Measurements from ENCODE around the gene TBC1D10A.

Gene TBC1D10A

DNA sequence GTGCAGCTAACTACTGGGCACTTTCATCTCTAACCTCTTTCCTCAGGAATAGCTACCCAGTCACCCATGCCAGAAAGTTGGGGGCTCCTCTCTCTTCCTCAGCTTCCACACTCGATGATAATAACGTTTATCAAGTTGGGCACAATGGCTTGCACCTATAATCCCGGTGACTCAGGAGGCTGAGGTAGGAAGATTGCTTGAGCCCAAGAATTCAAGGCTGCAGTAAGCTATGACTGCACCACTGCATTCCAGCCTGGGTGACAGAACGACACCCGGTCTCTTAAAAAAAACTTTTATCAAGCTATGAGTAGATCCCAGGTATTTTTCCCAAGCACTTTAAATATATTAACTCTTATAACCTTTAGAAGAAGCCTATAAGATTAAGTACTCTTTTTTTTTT is 27.9 kb upstream of the TBC1D10A start:
- TF ChIP-seq CSDC2 (CRISPR knock-in tag; IDR thresholded peaks at IDR 0.05): no peak
- TF ChIP-seq GLIS3 (CRISPR knock-in tag; IDR thresholded peaks at IDR 0.05): no peak
- TF ChIP-seq PPARA (CRISPR knock-in tag; IDR thresholded peaks at IDR 0.05; ENCODE audit: borderline replicate concordance): no peak
- no peak for TF ChIP-seq ZNF565 (CRISPR knock-in tag; conservative IDR thresholded peaks at IDR 0.05; ENCODE audit: low read depth)
- TF ChIP-seq, protein P1, sequence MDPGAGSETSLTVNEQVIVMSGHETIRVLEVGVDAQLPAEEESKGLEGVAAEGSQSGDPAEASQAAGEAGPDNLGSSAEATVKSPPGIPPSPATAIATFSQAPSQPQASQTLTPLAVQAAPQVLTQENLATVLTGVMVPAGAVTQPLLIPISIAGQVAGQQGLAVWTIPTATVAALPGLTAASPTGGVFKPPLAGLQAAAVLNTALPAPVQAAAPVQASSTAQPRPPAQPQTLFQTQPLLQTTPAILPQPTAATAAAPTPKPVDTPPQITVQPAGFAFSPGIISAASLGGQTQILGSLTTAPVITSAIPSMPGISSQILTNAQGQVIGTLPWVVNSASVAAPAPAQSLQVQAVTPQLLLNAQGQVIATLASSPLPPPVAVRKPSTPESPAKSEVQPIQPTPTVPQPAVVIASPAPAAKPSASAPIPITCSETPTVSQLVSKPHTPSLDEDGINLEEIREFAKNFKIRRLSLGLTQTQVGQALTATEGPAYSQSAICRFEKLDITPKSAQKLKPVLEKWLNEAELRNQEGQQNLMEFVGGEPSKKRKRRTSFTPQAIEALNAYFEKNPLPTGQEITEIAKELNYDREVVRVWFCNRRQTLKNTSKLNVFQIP (CRISPR knock-in tag; IDR thresholded peaks at IDR 0.05; ENCODE audit: borderline replicate concordance, low read depth): no peak
- TF ChIP-seq ARNTL (CRISPR knock-in tag; IDR thresholded peaks at IDR 0.05; ENCODE audit: borderline replicate concordance, low read depth): no peak
- TF ChIP-seq ZNF8 (CRISPR knock-in tag; IDR thresholded peaks at IDR 0.05): no peak
- TF ChIP-seq ZC3H10 (CRISPR knock-in tag; IDR thresholded peaks at IDR 0.05): no peak
- TF ChIP-seq ISL1 (CRISPR knock-in tag; IDR thresholded peaks at IDR 0.05): no peak
- no peak for TF ChIP-seq ZNF70 (CRISPR knock-in tag; IDR thresholded peaks at IDR 0.05)
- no peak for TF ChIP-seq TCF4 (CRISPR knock-in tag; IDR thresholded peaks at IDR 0.05; ENCODE audit: borderline replicate concordance)
- TF ChIP-seq ZFP30 (CRISPR knock-in tag; IDR thresholded peaks at IDR 0.05): no peak
- no peak for TF ChIP-seq BACH2 (CRISPR knock-in tag; IDR thresholded peaks at IDR 0.05; ENCODE audit: borderline replicate concordance)
- no peak for TF ChIP-seq ESRRG (CRISPR knock-in tag; IDR thresholded peaks at IDR 0.05)
- ATAC-seq: no peak

DNA sequence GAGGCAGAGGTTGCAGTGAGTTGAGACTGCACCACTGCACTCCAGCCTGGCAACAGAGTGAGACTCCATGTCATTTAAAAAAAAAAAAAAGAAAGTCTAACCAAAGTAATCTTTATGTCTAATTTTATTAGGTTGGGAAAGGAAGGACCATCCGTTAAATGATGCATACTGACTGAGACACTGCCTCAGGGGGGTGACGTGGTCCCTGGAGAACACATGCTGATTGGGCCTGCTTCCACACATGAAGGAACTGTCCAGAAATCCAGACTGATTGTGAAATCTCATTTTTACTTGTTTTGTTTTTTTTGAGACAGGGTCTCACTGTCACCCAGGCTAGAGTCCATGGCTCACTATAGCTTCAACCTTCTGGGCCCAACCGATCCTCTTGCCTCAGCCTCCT is 24.5 kb upstream of the TBC1D10A start:
- no peak for ATAC-seq
- no peak for TF ChIP-seq GLIS3 (CRISPR knock-in tag; IDR thresholded peaks at IDR 0.05)
- no peak for TF ChIP-seq OSR1 (CRISPR knock-in tag; IDR thresholded peaks at IDR 0.05)
- TF ChIP-seq ZNF70 (CRISPR knock-in tag; IDR thresholded peaks at IDR 0.05): no peak
- no peak for TF ChIP-seq ARNTL (CRISPR knock-in tag; IDR thresholded peaks at IDR 0.05; ENCODE audit: borderline replicate concordance, low read depth)
- TF ChIP-seq, protein P2, sequence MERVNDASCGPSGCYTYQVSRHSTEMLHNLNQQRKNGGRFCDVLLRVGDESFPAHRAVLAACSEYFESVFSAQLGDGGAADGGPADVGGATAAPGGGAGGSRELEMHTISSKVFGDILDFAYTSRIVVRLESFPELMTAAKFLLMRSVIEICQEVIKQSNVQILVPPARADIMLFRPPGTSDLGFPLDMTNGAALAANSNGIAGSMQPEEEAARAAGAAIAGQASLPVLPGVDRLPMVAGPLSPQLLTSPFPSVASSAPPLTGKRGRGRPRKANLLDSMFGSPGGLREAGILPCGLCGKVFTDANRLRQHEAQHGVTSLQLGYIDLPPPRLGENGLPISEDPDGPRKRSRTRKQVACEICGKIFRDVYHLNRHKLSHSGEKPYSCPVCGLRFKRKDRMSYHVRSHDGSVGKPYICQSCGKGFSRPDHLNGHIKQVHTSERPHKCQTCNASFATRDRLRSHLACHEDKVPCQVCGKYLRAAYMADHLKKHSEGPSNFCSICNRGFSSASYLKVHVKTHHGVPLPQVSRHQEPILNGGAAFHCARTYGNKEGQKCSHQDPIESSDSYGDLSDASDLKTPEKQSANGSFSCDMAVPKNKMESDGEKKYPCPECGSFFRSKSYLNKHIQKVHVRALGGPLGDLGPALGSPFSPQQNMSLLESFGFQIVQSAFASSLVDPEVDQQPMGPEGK (CRISPR knock-in tag; IDR thresholded peaks at IDR 0.05; ENCODE audit: borderline replicate concordance): no peak
- TF ChIP-seq ESRRG (CRISPR knock-in tag; IDR thresholded peaks at IDR 0.05): no peak
- no peak for TF ChIP-seq ZFP3 (CRISPR knock-in tag; IDR thresholded peaks at IDR 0.05)
- no peak for TF ChIP-seq ZNF8 (CRISPR knock-in tag; IDR thresholded peaks at IDR 0.05)
- no peak for TF ChIP-seq TCF4 (CRISPR knock-in tag; IDR thresholded peaks at IDR 0.05; ENCODE audit: borderline replicate concordance)
- TF ChIP-seq, protein P3, sequence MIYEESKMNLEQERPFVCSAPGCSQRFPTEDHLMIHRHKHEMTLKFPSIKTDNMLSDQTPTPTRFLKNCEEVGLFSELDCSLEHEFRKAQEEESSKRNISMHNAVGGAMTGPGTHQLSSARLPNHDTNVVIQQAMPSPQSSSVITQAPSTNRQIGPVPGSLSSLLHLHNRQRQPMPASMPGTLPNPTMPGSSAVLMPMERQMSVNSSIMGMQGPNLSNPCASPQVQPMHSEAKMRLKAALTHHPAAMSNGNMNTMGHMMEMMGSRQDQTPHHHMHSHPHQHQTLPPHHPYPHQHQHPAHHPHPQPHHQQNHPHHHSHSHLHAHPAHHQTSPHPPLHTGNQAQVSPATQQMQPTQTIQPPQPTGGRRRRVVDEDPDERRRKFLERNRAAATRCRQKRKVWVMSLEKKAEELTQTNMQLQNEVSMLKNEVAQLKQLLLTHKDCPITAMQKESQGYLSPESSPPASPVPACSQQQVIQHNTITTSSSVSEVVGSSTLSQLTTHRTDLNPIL (CRISPR knock-in tag; IDR thresholded peaks at IDR 0.05; ENCODE audit: low read depth): no peak
- TF ChIP-seq RARB (CRISPR knock-in tag; IDR thresholded peaks at IDR 0.05): no peak
- TF ChIP-seq PPARA (CRISPR knock-in tag; IDR thresholded peaks at IDR 0.05; ENCODE audit: borderline replicate concordance): no peak
- TF ChIP-seq, protein P1 (CRISPR knock-in tag; IDR thresholded peaks at IDR 0.05; ENCODE audit: borderline replicate concordance, low read depth): no peak
- TF ChIP-seq, protein P4, sequence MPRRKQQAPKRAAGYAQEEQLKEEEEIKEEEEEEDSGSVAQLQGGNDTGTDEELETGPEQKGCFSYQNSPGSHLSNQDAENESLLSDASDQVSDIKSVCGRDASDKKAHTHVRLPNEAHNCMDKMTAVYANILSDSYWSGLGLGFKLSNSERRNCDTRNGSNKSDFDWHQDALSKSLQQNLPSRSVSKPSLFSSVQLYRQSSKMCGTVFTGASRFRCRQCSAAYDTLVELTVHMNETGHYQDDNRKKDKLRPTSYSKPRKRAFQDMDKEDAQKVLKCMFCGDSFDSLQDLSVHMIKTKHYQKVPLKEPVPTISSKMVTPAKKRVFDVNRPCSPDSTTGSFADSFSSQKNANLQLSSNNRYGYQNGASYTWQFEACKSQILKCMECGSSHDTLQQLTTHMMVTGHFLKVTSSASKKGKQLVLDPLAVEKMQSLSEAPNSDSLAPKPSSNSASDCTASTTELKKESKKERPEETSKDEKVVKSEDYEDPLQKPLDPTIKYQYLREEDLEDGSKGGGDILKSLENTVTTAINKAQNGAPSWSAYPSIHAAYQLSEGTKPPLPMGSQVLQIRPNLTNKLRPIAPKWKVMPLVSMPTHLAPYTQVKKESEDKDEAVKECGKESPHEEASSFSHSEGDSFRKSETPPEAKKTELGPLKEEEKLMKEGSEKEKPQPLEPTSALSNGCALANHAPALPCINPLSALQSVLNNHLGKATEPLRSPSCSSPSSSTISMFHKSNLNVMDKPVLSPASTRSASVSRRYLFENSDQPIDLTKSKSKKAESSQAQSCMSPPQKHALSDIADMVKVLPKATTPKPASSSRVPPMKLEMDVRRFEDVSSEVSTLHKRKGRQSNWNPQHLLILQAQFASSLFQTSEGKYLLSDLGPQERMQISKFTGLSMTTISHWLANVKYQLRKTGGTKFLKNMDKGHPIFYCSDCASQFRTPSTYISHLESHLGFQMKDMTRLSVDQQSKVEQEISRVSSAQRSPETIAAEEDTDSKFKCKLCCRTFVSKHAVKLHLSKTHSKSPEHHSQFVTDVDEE (CRISPR knock-in tag; IDR thresholded peaks at IDR 0.05): no peak
- TF ChIP-seq CSDC2 (CRISPR knock-in tag; IDR thresholded peaks at IDR 0.05): no peak
- TF ChIP-seq ZC3H10 (CRISPR knock-in tag; IDR thresholded peaks at IDR 0.05): no peak
- TF ChIP-seq ZNF565 (CRISPR knock-in tag; conservative IDR thresholded peaks at IDR 0.05; ENCODE audit: low read depth): no peak
- no peak for TF ChIP-seq BACH2 (CRISPR knock-in tag; IDR thresholded peaks at IDR 0.05; ENCODE audit: borderline replicate concordance)
- TF ChIP-seq, protein P5, sequence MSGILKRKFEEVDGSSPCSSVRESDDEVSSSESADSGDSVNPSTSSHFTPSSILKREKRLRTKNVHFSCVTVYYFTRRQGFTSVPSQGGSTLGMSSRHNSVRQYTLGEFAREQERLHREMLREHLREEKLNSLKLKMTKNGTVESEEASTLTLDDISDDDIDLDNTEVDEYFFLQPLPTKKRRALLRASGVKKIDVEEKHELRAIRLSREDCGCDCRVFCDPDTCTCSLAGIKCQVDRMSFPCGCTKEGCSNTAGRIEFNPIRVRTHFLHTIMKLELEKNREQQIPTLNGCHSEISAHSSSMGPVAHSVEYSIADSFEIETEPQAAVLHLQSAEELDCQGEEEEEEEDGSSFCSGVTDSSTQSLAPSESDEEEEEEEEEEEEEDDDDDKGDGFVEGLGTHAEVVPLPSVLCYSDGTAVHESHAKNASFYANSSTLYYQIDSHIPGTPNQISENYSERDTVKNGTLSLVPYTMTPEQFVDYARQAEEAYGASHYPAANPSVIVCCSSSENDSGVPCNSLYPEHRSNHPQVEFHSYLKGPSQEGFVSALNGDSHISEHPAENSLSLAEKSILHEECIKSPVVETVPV (CRISPR knock-in tag; IDR thresholded peaks at IDR 0.05): no peak
